NCI-H146 treated with DMSO at 0.1 percent for 48 hours (cell line): Measurements from ENCODE around the gene PVALEF.
"Not testable (repeated sequence)": the region's sequence is repeated elsewhere in the genome, so short reads cannot be mapped to it uniquely, and the experiment has no call there.

Experiments used
- DNase-seq: peaks from one replicate; lab custom pipeline; 2025; ENCODE audit not compliant: unreplicated experiment; lab: John Stamatoyannopoulos, UW

Gene PVALEF

DNA sequence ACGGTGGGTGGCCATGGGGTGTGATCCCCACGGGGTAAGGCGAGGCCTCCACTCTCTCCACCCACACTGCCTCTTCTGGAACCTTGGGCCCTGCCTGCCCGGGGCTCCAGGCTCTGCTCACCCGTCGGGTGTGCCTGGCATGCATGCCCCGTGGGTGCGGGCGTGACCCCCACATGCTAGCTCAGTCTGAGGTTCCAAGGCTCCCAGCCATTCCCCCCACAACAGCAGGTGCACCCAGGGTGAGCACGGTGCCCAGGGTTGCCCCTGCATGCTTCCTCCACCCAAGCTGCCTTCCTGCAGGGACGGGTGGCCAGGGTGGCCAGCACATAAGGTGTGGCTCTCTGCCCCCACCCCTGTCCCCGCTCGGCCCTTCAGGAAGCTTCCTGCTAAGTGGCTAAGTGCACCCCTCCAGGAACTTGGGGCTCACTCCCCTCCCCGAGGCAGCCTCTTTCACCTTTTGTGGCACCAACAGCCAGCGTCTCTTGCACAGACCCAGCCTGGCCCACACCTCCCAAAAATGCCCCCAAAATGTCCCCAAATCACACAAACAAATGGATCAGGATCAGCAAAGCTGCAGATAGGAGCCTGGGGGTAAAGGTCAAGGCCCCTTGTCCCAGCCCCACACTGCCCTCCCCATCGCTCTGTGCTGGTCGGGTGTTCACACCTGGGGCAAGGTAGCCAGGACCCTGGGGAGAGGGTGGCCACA is 21.4 kb upstream of the PVALEF start:
- no peak for DNase-seq

DNA sequence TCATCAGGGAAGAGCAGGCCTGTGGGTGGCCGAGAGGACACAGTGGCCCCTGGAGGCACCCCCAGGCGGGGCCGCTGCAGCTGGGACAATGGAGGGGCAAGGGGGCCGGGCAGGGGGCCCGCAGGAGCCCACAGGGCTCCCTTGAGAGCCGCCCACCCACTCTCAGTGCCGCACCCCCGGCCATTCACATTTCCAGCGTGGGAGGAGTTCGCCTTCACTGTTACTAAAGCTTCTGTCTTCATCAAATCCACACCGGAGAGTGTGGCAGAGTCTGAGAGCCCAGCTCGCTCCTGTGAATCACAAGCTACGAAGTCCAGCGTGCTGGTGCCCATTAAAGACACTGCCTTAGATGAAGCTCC is 20.9 kb upstream of the PVALEF start:
- DNase-seq: no peak

DNA sequence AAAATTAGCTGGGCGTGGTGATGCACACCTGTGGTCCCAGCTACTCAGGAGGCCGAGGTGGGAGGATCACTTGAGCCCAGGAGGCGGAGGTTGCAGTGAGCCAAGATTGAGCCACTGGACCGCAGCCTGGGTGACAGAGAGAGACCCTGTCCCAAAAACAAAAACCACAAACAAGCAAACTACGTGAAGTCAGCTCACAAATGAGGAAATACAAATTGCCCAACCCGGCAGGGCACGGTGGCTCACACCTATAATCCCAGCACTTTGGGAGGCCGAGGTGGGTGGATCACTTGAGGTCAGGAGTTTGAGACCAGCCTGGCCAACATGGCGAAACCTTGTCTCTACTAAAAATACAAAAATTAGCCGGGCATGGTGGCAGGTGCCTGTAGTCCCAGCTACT is 19.1 kb upstream of the PVALEF start:
- not testable (repeated sequence) for DNase-seq

DNA sequence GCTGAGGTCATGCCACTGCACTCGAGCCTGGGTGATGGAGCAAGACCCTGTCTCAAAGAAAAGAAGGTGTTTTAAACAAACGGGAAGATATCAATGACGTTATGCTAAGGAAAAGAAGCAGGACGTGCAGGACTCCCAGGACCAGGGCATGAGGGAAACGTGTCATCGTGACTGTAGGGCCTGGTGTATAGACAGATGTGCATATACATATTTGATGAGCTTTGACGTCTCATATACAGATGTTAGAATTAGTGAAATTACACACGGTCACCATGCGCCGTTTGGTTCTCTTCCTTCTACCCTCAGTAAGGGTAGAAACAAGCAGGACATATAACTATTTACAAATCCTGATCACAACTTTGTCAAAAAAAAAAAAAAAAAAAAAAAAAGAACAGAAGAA is 17.6 kb upstream of the PVALEF start:
- no peak for DNase-seq

DNA sequence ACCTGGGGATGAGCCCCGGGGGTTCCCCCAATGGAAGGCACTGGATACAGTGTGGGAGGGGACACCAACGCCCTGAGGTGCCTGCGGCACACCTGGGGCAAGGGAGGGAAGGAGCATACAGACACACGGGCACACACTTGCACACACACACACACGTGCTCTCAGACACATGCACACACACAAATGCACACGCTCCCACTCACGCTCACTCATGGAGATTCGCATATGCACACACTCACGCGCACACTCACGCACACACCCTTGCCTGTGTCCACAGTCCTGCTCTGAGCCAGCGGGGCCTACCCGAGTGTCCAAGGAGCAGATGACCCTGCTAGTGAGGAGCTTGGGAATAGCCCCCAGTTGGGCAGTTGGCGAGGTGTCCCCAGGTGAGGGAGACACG is 16.7 kb upstream of the PVALEF start:
- no peak for DNase-seq

DNA sequence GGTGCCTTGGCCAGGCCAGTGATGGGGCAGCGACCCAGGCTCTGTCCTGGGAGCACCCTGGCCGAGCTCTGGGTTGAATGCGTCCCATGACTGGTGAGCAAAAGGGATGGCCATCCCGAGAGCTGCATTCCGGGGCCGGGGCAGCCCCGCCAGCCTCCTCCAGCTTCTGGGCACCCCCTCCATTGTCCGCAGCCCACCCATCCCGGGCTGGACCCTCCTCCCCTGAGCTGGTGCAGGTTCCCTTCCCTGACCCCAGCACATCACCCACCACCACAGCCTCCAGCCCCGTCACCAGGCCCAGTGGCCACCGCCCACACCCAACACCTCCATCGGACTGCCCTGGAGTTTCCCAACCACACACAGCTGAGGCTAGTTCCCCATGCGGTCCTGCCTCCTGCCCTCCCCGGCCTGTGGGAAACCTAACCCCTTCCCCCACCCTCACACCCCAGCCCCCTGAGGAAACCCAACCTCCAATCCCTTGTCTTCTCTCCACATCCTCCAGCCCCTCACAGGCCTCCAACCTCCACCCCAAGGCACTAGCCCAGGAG is 16.2 kb upstream of the PVALEF start:
- no peak for DNase-seq

DNA sequence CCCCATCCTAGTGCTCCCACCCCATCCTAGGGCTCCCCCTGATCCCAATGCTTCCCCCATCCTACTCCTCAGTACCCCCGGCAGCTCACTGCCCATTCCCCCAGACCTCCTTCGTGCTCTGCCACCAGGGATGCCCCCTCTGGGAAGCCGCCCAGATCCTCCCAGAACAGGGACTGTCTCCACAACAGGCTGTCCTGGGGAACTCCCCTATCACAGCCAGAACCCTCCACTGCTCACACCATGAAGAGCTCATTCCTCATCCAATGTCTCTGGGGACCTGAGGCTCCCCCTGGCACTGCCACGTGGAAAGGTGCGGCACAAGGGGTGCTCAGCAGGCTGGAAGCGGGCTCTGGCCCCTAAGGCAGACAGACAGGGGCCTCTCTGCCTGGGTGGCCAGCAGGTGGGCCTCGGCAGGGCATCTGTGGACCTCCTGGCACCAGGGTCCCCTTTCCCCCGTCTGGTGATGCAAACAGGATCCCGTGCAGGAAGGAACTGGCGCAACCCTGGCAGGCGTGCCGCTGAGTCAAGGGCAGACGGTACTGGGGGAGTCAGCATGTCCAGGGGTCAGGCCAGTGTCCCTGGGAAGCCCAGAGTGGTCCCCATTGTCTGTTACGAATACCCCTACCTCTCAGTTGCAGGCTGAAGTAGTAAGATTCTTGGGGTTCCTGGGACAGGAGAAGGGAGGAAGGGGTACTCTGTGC is 14.8 kb upstream of the PVALEF start:
- DNase-seq: no peak

DNA sequence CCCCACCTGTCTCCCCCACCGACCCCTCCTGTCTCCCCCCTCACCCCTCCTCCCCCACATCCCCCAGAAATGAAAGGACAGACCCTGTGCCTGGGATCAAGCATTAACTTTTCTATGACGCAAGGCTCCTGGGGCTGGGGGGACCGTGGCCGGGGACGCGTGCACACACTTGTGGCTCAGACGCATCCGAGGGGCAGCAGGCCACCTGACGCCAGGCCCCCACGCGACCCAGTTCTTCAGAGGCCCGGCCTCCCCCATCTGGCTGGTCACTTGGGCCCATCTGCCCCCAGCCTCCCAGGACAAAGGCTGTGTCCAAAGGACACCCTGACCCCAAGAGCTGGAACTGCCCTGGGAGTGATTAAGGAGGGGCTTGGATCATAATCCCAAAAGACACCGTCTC is 14.0 kb upstream of the PVALEF start:
- no peak for DNase-seq

DNA sequence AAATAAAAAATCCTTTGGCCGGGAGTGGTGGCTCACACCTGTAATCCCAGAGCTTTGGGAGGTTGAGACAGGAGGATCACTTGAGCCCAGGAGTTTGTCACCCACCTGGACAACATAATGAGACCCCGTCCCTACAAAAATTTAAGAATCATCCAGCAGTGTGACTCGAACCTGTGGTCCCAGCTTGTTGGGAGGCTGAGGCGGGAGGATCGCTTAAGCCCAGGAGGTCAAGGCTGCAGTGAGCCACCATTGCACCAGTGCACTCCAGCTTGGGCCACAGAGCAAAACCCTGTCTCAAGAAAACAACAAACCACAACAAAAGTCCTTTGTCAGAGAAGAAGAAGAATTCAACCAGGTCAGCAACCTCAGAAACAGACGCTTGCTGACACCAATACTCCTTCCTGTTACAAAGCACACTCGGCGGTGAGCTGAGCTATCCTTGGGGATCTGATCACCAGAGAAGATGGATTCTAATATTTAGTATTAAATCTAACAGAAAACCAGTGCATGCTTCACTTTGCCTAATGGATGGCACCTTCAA is 12.9 kb upstream of the PVALEF start:
- DNase-seq: no peak

DNA sequence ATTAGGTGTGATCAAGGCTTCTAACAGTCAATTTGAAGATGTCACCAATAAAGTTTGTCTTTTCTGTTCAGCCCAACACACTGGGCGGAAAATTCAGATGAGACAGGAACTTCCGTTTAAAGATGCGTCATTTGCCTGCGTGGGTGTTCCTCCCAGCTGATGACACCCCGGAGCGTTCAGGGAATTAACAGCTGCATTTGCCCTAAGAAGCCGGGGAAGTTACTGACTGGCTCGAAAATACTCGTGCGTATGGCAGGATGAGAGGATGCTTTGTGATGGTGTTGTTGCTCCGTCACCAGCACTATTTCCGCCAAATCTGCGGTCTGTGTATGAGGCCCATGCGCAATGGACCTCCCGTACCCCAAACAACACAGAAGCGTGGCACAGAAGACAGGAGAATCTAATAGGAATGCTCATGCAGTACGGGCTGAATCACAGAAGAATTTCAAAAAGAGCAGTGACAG is 11.9 kb upstream of the PVALEF start:
- no peak for DNase-seq

DNA sequence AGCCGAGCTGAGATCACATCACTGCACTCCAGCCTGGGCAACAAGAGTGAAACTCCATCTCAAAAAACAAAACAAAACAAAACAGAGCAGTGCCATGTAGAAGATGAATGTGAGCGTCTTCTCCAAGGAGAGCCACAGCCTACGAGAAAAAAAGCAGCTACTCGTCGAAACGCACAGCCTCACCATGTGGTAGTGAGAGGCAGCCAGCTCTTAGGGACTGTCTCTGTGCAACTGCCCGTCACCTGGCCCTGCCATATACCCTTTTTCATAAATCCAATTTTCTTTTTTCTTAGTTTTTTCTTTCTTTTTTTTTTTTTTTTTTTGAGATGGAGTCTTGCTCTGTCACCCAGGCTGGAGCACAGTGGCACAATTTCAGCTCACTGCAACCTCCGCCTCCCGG is 11.3 kb upstream of the PVALEF start:
- DNase-seq: not testable (repeated sequence)

DNA sequence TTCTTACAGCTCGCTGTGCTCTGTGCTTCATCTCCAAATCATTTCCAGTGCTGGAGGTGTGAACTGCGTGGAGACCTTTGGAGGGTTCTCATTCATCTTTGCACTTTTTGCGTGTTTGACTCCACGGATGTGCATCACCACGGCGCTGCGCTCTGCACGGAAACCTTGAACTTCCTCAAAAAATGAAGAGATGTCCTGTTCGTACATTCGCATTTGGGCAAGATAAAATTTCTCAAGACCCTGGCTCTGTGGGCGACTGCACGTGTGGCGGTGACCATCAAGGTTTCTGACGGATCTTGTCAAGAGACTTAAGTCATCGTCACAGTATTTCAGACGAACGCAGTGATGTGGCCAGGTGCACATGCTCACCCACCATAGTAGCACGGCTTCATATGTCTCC is 10.3 kb upstream of the PVALEF start:
- DNase-seq: no peak

DNA sequence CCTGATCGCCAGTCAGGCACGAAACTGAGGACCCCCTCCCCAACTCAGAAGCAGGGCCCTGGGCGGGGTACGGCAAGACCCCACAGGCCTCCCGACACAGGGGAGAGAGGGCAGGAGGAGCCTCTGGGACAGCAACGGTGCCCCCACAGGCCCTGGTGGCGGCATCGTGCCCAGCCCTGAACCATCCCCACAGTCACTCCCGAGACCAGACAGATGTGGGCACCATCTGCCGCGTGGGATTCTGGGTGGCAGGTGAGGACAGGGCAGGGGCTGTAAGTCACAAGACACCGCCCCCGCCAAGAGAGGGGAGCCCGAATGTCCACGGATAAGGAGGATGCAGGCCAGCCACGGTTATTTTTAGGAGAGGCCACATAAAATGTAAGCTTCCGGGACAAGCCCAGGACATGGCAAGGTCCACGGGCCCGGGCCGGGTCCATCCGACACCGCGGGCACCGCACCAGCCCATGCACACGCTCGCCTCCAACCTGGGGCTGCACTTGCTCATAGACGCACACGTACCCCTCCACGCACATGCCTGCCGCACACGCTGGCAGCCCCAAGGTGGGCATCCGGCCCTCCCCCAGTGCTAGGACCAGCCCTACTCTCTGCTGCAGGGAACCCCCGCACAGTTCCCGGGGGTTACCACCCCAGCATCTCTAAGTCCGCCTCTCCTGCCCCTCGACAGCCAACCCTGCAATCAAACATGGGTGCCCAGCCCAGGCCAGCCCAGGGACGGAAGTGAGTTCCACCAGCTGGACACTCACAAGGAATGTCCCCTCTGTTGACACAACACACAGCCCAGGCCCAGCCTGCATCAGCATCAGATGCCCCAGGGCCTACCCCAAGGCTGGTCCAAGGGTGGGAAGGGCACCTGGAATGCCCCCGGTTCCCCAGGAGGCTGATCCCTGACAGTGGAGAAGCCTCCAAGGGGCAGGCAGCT is 8.2 kb upstream of the PVALEF start:
- DNase-seq: no peak

DNA sequence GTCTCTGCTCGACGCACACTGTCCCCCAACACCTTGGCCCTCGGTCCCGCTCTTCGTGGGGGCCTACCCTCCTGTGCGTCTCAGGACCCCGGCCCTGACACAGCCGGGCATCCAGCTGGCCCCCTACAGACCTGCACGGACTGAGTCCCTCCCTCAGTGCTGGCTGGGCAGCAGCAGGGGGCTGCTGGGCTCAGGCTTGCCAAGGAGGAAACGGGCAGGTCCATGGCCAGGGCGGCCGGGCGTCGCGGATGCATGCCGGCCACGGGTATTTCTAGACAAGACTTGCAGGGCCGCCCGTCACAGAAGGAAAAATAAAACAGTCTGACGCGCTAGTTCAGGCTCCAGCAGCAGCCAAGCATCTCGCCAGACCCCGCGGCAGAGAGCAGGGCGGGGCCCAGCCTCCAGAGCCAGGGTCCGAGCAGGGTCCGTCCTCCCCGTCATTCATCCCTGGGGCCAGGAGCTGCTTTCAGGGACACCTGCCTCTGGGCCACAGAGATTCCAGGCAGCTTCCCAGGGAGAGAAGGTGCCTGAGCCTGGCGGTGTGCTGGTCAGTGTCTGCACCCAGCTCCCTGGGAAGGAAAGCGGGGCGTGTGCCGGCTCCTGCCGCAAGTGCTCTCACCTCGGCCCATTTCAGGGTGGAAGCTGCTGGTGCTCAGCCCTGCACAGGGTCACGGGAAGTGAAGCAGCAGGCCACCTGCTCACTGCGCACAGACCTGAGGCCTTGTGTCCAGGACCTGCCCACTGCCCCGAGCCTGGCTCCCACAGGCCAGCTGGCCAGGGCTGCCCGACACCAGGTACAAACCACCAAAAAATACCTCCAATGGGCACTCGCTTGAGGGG is 7.2 kb upstream of the PVALEF start:
- DNase-seq: no peak

DNA sequence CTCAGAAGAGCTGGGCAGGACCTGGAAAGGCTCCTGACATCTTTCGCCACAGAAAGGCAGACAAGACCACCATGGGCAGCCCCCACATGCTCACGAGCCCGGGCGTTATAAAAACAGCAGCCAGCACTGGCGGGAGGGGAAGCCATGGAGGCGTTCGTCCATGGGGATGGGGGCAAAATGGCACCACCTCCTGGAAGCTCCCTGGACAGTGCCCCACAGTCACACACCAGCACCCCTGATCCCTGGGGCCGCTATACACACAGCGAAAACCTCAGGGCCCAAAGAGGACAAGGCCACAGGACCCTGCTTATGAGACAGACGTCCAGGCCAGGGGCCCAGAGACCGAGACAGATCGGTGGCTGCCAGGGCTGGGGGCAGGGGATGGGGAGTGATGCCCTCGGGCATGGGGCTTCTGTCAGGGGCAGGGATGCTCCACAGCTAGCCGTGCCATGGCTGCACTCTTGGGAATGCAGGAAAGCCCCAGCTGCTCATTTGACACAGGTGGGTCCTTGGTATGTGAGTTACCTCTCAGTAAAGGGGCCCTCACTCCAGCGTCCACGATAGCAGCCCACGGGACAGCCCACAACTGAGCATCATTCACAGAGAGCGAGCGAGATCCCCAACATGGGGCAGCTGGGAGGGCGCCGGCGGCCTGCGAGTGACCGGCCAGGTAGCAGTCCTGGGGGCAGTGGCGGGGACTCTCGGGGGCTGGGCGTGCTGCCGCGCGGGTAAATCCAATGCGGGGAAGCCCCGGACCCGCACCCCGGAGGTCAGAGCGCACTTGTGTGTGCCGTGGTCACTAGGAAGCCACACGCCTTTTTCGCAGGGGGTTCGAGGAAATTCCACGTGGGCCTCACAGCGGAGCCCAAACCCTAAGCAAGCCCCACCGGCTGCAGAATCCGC is 6.4 kb upstream of the PVALEF start:
- no peak for DNase-seq

DNA sequence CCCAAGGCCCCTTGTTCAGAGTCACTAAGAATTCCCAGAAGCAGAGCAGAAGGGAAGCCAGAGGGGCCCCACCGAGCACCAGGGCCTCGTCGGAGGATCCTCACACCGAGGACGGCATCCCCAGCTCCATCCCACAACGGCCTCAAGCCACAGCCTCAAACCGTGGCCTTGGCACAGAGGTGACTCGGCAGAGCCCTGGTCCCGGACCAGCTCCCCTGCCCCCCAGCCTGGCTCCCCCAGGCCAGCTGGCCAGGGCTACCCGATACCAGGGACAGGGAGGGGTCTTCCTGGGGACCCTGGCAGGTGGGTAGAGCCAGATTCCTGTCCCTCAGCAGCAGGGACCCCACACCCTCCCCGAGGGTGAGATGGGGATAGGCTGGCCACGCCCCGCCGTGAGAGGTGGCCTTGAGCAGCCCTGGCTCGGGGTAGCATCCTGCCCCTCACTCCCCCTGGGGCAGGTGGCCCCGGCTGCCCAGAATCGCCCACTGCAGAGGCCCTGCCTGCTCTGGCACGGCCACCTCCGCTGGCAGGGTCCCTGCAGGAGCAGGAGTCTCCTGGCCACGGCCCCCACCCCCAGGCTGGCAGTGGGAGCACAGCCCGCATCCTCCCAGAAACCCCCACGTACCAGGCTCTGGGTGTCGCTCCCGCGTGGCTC is 5.6 kb upstream of the PVALEF start:
- no peak for DNase-seq

DNA sequence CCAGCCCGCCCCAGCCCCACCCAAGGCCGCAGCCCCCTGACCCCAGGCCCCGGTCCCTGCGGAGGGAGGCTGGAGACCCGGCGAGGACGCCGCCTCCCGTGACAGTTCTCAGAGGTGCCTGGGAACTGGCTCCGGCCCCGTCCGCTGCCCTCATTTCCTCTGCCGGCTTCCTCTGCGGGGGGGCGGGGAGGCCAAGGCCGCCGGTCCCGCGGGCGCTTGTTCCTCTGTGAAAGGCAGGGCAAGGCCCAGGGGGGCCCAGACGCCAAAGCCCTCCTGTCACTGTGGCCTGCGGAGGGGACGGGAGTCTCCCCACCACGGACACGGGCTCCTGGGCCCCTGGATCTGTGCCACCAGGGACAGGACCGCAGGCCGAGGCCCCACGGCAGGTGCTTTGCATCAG is 5.0 kb upstream of the PVALEF start:
- no peak for DNase-seq

DNA sequence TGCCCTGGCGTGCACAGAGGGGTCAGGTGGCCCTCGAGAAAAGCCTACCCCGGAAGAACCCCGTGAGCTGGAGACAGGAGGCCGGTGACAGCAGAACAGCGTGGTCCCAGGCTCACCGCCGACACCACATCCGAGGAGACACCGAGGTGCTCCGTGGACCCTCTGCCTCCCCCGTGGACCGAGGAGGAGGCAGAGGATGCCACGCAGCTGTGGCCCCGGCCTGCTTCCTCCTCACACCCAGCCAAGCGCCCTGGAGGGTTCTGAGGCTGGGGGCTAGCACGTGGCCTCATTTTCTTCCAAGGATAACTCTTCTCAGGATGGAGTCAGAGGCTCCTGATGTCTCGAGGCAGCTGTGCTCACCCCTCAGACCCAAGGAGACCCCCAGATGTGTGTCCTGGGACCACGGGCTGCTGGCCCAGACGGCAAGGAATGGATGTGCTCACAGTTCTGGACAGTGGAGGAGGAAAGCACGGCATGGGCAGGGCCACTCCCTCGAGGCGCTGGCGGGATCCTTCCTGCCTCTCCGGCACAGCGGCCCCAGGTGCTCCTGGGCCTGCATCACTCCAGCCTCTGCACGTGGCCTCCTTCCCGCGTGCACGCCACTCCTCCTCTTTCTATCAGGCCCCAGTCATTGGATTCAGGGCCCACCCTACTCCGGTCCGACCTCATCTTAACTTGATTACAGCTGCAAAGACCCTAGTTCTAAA is 4.4 kb upstream of the PVALEF start:
- DNase-seq: no peak
